NCI-H187 (cell line): Measurements from ENCODE around the gene MYRF.

Source experiments
- DNase-seq, 2 experiments: peaks; one replicate each; lab custom pipeline; 2025; lab: John Stamatoyannopoulos, UW

Gene MYRF

GRCh38 chr11:61776561-61777075, 24.2 kb downstream of the MYRF start:
- no peak for DNase-seq

DNA sequence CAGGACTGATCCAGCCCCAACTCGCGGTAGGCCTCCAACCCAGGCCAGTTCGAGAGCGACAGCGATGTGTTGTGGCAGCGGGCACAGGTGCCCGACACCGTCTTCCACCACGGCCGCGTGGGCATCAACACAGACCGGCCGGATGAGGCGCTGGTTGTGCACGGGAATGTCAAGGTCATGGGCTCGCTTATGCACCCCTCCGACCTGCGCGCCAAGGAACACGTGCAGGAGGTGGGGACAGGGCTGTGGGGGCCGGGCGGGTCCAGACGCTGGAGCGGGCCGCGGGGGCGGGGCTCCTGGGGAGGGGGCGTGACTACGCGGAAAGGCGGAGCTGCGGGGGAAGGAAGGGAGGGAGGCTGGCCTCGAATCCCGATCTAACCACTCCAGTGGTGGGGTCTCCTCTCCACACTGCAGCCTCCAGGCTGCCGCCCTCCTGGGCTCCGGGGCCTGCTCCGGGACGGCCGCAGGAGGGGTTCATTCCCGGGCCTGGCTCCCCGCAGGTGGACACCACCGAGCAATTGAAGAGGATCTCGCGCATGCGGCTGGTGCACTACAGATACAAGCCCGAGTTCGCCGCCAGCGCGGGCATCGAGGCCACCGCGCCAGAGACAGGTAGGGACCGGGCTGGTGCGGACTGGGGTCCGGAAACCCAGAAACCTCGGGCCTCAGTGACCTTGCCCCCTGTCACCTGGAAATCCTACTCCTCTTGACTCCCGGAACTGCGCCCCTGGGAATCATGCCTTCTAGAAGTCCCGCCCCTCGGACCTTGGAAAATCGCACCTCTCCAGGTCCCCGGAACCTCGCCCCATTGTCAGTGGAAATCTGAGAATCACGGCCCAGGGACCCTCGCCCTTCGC, 25.0 kb downstream of the MYRF start:
- DNase-seq, result no peak

- no peak for DNase-seq
Measured at GRCh38 chr11:61778357-61778886, 26.0 kb downstream of the MYRF start.

DNA sequence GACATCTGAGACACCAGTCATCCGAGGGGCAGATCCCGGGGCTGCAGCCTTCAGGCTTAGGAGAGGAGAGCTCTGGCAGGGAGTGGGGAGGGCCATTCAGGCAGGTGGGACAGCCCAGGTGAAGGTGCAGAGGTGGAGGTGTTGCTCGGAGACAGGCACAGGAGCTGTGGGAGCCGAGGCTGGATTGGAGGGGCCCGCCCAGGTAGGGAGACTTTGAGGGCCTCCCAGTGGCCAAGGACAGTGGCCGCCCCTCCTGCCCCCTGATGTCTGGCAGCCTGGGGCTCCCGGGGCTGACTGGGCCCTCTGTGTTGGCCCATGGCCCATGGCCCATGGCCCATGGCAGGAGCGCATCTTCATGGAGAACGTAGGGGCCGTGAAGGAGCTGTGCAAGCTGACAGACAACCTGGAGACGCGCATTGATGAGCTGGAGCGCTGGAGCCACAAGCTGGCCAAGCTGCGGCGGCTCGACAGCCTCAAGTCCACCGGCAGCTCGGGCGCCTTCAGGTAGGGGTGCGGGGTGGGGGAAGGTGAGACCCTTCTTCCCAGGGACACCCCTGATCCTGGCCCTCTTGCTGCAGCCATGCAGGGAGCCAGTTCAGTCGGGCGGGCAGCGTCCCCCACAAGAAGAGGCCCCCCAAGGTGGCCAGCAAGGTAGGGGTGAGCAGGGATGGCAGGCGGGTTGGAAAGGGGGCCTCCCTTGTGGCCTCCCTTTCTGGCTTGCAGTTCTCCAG, 26.6 kb downstream of the MYRF start:
- DNase-seq, result no peak

DNA sequence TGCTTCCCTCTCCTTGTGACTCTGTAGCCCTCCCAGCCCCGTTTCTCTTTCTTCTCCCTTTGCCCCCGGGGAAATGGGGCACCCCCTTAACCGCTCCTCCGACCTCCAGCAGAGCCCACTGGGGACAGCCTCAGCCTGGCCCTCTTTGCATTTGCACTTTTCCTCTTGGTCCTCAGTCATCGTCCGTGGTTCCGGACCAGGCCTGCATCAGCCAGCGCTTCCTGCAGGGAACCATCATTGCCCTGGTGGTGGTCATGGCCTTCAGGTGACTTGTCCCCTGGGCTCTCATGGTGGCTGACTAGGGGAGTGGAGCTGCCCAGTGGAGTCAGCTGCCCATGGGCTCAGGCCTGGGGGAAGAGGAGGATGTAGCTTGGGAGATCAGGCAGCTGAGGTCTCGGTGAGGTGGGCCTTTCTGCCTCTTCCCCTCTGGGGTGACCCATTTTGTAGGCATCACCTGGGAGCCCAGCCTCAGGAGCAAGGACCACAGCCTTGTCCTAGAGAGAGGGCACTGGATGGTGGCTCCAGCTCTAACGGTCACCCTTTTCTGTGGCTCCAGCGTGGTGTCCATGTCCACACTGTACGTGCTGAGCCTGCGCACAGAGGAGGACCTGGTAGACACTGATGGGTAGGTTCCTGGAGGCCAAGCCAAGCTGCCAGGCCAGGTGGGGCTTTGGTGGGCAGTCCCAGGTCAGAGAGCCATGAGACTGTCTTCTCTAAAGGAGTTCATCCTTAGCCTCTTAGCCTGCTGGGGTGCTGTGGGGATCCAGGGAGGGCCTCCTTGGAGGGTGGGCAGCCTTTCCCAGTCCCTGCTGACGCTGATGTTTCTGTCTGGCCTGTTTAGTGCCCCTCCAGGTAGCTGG, 27.5 kb downstream of the MYRF start:
- no peak for DNase-seq

DNA sequence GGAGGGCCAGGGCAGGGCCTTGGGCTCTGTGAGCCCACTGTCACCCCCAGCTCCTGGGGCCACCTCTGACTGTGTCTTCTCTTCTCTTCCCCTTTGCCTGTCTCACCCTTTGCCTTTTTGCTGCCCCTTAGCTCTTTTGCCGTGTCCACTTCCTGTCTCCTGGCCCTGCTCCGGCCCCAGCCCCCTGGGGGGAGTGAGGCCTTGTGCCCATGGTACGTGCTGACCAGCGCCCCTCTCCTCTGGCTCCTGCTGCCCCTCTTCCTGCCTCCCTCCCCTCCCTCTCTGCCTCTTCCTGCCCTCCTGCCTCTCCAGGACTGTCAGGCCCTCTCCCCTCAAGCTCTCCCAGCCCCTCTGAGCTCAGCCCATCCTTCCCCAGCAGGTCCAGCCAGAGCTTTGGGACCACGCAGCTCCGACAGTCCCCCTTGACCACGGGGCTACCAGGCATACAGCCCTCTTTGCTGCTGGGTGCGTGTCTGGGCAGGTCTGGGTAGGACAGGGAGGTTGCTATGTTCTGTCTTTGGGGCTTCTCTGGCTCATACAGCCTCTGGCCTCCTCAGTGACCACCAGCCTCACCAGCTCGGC, 28.2 kb downstream of the MYRF start:
- DNase-seq, result no peak

GRCh38 chr11:61781585-61781984, 29.1 kb downstream of the MYRF start:
- DNase-seq, result no peak

DNA sequence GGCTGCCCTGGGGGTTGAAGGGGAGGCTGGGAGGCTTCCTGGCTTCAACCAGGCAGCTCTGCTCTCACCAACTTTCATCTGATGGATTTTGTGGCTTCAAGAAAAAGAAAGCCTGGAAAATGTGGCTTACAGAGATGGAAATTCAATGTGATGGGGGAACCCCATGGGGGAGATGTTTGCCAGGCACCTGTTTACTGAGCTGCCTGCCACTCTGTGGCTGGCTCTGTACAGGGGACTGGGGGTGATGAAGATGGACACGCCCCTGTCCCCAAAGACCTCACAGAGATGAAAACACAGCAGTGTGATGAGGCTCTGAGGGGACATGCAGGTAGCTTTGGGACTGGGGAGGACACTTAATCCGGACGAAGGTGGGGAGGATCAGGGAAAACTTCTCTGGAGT, 29.9 kb downstream of the MYRF start:
- DNase-seq, result no peak

DNA sequence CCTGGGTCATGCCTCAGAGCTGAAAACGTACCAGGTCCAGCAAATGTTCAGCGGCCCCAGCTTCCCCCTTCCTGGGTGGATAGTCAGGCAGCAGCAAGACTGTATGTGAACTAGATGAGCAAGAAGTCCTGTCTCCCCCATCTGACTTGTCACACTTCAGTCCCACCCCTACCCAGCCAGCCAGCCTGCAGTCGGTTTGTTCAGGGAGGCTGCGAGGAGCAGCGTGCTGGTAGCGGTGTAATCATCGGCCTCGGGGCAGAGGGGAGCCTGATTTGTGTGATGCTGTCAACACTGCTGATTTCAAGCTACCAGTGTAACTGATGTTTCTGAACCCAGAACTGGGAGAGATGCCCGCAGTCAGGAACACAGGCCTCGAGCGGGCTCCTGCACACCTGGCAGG, 30.4 kb downstream of the MYRF start:
- no peak for DNase-seq

DNA sequence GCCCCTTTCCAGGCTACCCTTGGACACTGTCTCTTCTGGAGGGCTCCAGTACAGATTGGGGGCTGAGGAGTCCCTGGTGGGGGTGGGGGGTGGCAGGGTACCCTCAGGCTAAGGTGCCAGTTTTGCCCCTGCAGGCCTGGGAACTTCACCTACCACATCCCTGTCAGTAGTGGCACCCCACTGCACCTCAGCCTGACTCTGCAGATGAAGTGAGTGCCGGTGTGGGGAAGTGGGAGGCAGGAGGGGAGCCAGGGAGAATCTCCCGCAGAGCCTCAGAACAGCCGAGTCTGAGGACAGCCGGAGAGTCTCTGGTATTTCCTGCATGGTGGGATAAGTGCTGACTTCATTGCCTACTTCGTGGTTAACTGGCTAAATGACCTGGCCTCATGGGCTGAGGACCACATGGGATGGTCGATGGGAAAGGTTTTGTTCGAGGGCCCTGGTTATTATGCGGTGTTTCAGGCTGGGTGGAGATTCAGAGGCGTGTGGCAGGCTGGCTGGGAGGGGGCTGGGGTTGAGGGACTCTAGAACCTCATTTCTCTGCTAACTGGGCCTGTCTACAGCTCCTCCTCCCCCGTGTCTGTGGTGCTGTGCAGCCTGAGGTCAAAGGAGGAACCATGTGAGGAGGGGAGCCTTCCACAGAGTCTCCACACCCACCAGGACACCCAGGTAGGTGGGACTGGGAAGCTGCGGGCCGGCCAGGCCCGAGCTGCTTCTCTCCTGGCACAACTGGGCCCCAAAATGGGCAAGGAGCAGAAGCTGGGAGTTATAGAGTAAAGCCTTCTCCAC, 31.5 kb downstream of the MYRF start:
- DNase-seq, result no peak

- DNase-seq, result no peak
Measured at GRCh38 chr11:61784506-61784805, 32.0 kb downstream of the MYRF start.

- DNase-seq, result no peak
Measured at GRCh38 chr11:61785837-61786402, 33.5 kb downstream of the MYRF start.

GRCh38 chr11:61787928-61788491, 35.6 kb downstream of the MYRF start:
- DNase-seq, result no peak

DNA sequence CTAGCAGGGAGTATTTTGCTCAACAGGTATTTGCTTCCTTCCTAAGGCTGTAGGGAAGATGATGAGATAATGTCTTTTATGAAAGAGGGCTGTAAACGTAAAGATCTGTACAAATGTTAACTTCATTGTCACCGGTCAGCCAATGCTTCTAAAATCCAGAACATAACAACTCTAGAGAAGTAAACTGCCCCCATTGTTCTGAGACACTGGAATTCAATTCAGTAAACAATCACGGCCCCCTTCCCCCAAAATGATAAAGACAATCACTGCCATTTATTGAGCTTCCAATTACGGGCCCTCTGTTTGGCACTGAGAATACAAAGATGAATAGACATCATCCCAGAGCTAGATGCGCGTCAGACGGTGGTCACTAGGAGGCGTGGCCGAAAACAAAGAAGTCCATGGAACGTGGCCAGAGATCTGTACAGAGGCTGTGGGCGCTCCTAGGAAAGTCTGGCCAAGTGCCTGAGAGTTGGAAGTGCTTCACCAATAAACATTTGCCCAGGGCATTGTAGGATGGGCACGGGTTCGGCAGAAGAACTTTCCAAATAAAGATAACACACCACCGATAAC, 39.4 kb downstream of the MYRF start:
- DNase-seq, result peak in 1 of 2 experiments; percentile 23

- DNase-seq, result peak; percentile 78 to 83
Measured at GRCh38 chr11:61792310-61793082, 40.1 kb downstream of the MYRF start, which contains the start of the genes FEN1 and TMEM258. Gene FEN1, plus strand, starts transcription at chr11:61792911. Its CDS starts 2,451 bp downstream, at chr11:61795362. Gene TMEM258, minus strand, starts transcription at chr11:61792599. Its CDS starts 41 bp downstream, at chr11:61792558.

DNA sequence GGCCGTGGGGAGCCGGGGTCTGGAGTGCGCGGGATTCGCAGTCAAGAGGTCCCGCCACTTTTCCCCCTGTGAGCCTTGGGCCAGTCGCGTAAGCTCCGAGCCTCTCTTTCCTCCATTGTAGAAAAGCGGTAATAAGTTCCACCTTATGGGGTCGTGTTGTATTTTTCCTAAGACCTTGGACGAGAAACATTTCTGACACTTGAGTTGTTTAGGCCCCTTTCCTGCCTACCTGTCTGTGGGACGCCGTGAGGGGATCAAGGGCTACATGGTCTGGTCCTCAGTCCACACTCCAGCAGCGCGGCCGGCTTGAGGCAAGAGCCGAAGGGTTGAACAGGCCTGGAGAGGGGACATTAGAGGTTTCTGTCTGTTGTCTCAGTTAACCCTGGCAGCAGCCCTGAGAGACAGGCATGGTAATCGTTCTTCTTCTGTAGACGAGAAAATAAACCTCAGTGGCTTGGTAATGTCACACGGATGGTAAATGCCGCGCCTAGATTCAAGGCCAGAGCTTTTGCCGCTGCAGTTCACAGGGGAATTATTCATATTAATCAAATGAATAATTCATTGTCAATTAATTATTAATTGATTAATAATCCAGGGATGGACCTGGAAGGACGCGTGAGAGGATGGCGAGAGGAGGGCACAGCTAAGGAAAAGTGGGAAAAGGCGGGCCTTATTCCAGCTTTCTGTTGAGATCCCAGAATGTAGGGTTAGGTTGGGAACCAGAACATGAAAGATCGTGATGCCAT, 40.8 kb downstream of the MYRF start:
- DNase-seq, result peak in 1 of 2 experiments; percentile 71

- no peak for DNase-seq
Measured at GRCh38 chr11:61793829-61794204, 41.4 kb downstream of the MYRF start.

DNA sequence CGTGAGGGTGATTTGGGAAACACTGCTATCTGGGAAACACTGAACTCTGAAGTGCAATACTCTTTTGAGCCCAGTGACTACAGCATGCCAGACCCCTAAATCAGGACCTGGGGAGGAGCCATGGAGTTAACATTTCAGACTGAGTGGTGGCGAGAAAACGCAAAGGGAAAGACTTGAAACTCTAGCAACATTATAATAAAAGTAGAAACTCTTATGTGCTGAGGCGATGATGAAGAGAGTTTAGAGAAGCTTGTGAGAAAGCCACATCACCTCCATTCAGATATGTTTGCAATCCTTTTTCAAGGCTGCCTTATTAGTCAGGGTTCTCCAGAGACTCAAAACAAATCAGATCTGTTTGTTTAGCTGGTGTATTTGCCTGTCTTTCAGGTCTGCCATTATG, 42.1 kb downstream of the MYRF start:
- no peak for DNase-seq
